Thoracic aorta (tissue), 2 donors: ENCODE results near the gene MYO15B. TPM values are rescaled to one million over a fixed set of nuclear protein-coding genes. Genes with fewer than 3 reads are reported as not detected.

Experiments used
- ATAC-seq: fragments of 150-250 bp; one replicate; pipeline ENCODE4 v1.8.0; 2017; ENCODE audit warnings: low read depth; ENCODE audit not compliant: insufficient number of reproducible peaks, low FRiP score
- DNase-seq: peaks from one replicate; pipeline ENCODE4 v3.0.0-alpha.2; 2020; ENCODE audit warnings: low spot score
- H3K27ac ChIP-seq, 2 donors: fragments of 200-600 bp; sonication (generic); 1 replicate in 1 of 2; 2 replicates in 1 of 2; pipeline ENCODE4 v1.5.1; 2016; ENCODE audit warnings: mild to moderate bottlenecking in 2 of 2, moderate library complexity in 2 of 2
- H3K27me3 ChIP-seq: fragments of 200-600 bp; sonication (generic); replicated peaks from 2 replicates; pipeline ENCODE4 v1.6.0; 2016; ENCODE audit warnings: mild to moderate bottlenecking; ENCODE audit not compliant: insufficient read depth
- H3K36me3 ChIP-seq: fragments of 200-600 bp; sonication (generic); one replicate; pipeline ENCODE4 v1.5.1; 2016
- H3K4me1 ChIP-seq, 2 donors: fragments of 200-600 bp; sonication (generic); 1 replicate in 1 of 2; 2 replicates in 1 of 2; pipeline versions ENCODE4 v1.5.1 to v1.6.0; 2016; ENCODE audit warnings: low read depth in 2 of 2, mild to moderate bottlenecking in 1 of 2; ENCODE audit not compliant: control insufficient read depth in 1 of 2
- H3K4me3 ChIP-seq: fragments of 200-600 bp; sonication (generic); 2 replicates; pipeline ENCODE4 v1.5.1; 2016; ENCODE audit warnings: mild to moderate bottlenecking
- H3K9me3 ChIP-seq: fragments of 200-600 bp; sonication (generic); 2 replicates; pipeline ENCODE4 v1.5.1; 2016
- CTCF ChIP-seq: fragments of 200-600 bp; sonication (generic); IDR thresholded peaks from one replicate; pipeline ENCODE4 v1.5.1; 2019; ENCODE audit warnings: antibody characterized with exemption
- total RNA-seq, 2 donors: library from RNA; depleted of rRNA; stranded (reverse); fragments of >200 nt; gene quantifications; one replicate each; pipeline versions ENCODE4 v1.1.0 to v1.2.3, GENCODE V29; 2016

Gene MYO15B
- total RNA-seq, 2 donors from 2014 or later, result 103 to 151 TPM

DNA sequence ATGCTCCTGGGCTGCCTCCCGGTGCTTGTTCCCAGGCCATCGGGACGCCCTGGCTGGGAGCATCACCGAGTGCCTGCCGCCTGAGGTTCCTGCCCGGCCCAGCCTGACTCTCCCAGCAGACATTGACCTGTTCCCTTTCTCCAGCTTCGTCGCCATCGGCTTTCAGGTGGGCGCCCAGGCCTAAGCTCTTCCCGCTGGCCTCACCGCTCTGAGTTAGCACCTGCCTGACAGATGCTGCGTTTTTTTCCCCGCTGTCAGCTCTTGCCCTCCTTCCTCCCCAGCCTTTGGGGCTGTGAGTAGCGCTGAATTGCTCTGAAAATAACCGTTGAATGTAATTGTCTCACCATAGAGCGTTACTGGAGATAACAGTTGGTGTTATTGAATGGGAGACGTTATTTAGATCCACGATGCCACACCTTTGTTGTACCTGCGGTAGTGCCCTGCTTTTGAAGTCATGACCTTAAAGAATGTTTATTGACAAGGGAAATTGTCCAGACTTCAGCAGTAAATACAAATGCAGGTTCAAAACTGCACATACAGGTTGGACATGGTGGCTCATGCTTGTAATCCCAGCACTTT, 24.3 kb downstream of the MYO15B start:
- no peaks in the 10 kb centered on the region for H3K4me1 ChIP-seq
- ATAC-seq (no peak), DNase-seq (no peak)
- peaks cover 3% of the 10 kb centered on the region for H3K36me3 ChIP-seq
- no peak overlapping the region for H3K27ac ChIP-seq
- no peak for TF ChIP-seq CTCF
- H3K27me3 ChIP-seq, result no peaks in the 10 kb centered on the region
- no peaks in the 10 kb centered on the region for H3K9me3 ChIP-seq
- H3K4me3 ChIP-seq, result no peak overlapping the region

- TF ChIP-seq CTCF, result no peak
- Histone ChIP-seq H3K27me3 (no peaks in the 10 kb centered on the region), H3K4me1 (no peaks in the 10 kb centered on the region), H3K4me3 (no peak overlapping the region), H3K9me3 (no peaks in the 10 kb centered on the region), H3K27ac (no peak overlapping the region), H3K36me3 (peaks cover 3% of the 10 kb centered on the region)
- ATAC-seq (no peak), DNase-seq (no peak)
Measured at GRCh38 chr17:75612906-75613626, 25.5 kb downstream of the MYO15B start.

- Histone ChIP-seq H3K4me3 (no peak overlapping the region), H3K4me1 (no peaks in the 10 kb centered on the region), H3K27ac (no peak overlapping the region), H3K9me3 (no peaks in the 10 kb centered on the region), H3K27me3 (no peaks in the 10 kb centered on the region), H3K36me3 (peaks cover 3% of the 10 kb centered on the region)
- no peak for ATAC-seq
- no peak for DNase-seq
- TF ChIP-seq CTCF, result no peak
Measured at GRCh38 chr17:75614006-75614405, 26.4 kb downstream of the MYO15B start.

GRCh38 chr17:75614556-75615270, 27.1 kb downstream of the MYO15B start:
- no peaks in the 10 kb centered on the region for H3K27me3 ChIP-seq
- DNase-seq (no peak), ATAC-seq (no peak)
- peaks cover 3% of the 10 kb centered on the region for H3K36me3 ChIP-seq
- TF ChIP-seq CTCF, result no peak
- no peaks in the 10 kb centered on the region for H3K9me3 ChIP-seq
- H3K27ac ChIP-seq, result no peak overlapping the region
- H3K4me1 ChIP-seq, result no peaks in the 10 kb centered on the region
- no peak overlapping the region for H3K4me3 ChIP-seq

DNA sequence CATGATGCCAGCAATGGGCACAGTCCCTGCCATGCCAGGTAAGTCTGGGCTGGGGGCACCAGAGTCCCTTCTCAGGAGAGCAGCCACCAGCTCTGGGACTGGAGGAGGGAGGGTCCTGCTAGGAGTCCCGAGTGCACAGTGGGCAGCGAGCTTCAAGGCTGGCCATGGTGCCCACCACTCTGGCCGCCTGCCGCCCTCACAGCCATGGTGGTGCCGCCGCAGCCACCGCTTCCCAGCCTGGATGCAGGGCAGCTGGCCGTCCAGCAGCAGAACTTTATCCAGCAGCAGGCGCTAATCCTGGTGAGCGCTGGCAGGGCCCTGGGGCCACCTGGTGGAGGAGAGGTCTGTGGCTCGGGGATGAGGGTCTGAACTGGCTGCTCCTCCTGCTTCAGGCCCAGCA, 27.7 kb downstream of the MYO15B start:
- Histone ChIP-seq H3K9me3 (no peaks in the 10 kb centered on the region), H3K36me3 (peaks cover 3% of the 10 kb centered on the region)
- no peak for TF ChIP-seq CTCF

More for the DNA sequence above, 27.7 kb downstream of the MYO15B start:
- DNase-seq, result no peak
- no peak overlapping the region for H3K4me3 ChIP-seq
- no peak overlapping the region for H3K27ac ChIP-seq
- ATAC-seq, result no peak
- no peaks in the 10 kb centered on the region for H3K27me3 ChIP-seq
- no peaks in the 10 kb centered on the region for H3K4me1 ChIP-seq
